HG03460 (cell line): ENCODE measurements around the gene MATCAP1.

Experiments
- ATAC-seq: cut with Tn5 transposase; IDR thresholded peaks from one replicate; pipeline ENCODE4 v1.9.1; 2021; ENCODE audit not compliant: unreplicated experiment

MATCAP1 gene

DNA sequence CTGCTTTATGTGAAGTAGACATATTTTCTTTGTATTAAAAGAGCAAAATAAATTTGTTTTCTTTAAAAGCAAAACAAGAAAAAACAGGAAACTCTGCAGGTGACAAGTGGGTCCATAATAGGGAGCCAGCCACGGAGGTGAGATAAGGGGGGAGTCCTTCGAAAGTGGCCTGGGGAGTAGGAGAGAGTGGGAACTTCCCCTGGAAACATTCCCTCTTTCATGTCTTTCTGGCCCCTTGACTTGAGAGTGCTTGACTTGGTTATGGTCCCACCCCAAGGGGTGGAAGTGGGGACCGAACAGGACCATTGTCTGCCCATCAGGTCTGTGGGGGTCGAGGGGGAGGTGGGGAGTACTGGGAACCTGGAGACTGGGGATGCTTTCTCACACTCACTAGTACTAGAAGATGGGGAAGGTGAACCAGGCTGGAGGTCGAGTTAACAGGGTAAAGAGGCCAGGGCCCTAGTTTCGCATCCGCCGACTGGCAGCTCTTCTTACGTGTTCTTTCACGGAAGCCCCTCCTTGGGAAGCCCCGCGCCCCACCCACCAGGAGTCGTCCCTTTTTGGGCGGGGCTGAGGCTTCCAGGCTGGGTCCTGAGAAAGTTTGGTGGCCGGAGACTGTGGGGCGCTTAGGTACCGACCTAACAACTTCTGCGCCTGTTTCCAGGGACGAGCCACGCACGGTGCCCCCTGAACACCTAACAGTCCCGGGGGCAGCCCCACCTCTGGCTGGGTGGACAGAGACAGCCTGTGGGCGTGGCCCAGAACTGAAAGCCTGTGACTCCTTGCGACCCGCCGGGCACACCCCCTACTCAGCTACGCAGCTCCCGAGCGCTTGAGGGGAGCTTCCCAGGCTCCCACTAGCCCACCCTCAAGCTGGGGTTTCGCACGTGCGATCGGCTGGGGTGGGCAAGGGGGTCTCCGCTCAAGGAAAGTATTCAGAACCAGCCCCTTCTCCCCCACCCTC, 24.8 kb downstream of the MATCAP1 start:
- peak; percentile 40 for ATAC-seq

DNA sequence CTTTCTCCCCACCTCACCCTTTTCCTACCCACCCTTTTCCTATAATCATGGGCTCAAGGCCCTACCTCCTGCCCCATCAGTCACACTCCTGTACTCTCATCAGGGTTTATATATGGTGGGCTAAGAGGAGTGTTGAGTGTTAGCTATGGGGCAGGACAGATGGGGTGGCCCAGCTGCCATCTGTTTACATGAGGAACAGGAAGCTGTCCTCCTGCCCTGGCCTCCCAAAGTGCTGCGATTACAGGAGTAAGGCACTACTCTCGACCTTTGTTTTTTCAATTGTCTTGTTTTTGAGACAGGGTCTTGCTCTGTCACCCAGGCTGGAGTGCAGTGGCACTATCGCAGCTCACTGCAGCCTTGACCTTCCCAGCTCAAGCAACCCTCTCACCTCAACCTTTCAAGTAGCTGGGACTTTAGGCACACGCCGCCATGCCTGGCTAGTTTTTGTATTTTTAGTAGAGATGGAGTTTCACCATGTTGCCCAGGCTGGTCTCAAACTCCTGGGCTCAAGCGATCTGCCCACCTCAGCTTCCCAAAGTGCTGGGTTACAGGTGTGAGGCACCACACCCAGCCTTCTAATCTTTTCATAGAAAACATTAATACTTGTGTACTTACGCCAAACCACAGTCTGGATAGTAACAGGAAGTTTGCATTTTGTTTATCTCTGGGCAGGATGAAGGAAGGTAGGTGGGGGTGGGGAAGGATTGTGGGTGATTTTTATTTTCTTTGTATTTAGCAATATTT, 25.7 kb downstream of the MATCAP1 start:
- no peak for ATAC-seq

DNA sequence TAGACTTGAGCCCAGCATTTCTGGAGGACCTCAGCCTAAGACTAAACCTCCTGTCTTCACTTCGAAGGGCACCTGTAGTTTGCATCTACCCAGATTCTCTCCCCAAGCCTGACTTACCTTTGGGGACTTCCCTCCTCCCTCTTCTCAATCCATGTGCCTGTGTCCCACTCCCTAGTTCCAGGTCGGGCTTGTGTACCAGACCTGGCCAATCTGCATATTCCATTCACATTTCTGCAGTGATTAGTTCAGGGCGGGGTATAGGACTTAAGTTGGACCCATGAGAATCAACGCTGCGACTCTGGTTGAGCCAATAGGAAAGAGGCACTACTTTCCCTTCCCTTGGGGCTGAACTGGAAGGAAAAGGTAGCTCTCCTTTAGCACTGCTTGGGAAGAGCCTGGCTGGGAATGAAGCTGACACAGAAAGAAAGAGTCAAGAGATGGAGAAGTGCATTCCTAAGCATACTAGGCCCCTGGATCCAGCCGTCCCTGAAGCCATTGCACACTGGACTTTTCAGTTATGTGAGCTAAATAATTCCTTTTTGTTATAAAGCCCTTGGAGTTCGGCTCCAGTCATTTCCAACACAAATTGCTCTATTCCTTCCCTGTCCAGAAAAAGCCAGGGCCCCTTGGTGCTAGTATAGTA, 26.5 kb downstream of the MATCAP1 start:
- ATAC-seq = no peak

DNA sequence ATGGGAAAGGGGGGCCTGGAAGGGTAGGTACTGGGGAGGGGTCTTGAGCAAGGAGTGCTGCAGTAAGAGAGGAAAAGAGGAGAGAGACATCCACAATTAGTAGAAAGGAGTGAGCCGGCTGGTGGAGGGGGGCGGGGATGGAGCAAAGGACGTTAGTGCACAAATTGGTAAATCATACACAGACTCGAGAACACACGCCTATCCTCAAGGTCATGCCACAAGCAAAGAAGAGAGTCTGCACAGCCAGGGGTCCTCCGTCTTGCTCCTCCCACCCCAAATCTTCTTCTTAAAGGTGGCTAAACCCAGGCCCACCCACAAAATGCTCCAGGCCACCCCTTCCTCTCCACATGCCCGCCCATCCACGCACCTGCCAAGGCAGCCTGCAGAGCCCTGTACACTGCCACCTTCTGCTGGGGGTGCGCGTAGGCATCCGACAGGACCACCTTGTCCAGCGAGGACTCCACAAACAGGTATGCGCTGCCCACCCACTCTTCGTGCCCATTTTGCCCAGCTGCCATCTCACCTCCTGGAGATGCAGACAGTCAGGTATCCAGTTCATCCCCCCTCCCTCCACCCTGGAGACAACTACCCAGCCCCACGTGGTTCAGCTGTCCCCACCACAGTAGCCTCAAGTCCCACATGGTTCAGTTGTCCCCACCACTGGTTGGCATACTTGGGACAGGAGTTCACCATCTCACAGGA, 27.5 kb downstream of the MATCAP1 start:
- no peak for ATAC-seq

DNA sequence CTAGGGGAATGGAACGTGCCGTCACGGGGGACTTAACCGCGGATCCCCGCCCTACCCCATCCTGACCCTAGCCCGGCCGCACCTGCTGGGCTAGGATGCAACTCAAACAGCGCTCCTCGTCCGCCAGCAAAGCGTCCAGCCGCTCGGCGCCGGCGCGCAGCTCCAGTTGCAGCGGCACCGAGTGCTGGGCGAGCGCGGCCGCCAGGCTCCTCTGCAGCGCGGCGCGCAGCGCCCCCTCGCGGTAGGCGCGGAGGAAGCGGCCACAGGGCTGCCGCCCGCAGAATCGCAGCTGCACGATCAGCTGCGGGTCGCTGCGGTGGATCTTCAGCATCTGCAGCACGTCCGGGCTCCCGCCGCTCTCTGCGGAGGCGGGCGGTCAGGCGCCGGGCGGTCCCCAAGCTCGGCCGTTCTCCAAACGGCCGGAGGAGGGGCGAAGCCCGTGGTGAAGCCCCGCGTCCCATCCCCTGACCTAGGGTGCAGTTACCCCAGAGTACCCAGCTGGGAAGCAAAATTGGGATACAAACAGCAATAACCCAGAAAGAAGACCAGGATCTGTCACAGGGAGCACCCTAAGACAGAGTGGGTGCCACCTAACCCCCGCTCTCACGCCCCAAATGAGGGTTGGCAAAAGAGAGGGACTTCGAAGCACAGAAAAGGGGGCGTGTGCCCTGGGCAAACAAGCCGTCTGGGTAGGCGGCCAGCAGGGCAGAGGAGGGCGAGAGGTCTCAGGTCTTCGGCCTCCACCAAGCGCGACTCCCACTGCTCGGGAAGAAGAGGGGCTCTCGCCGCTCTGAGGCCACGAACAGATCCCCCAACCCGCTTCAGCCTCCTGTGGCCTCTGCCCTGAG, 28.2 kb downstream of the MATCAP1 start:
- no peak for ATAC-seq

DNA sequence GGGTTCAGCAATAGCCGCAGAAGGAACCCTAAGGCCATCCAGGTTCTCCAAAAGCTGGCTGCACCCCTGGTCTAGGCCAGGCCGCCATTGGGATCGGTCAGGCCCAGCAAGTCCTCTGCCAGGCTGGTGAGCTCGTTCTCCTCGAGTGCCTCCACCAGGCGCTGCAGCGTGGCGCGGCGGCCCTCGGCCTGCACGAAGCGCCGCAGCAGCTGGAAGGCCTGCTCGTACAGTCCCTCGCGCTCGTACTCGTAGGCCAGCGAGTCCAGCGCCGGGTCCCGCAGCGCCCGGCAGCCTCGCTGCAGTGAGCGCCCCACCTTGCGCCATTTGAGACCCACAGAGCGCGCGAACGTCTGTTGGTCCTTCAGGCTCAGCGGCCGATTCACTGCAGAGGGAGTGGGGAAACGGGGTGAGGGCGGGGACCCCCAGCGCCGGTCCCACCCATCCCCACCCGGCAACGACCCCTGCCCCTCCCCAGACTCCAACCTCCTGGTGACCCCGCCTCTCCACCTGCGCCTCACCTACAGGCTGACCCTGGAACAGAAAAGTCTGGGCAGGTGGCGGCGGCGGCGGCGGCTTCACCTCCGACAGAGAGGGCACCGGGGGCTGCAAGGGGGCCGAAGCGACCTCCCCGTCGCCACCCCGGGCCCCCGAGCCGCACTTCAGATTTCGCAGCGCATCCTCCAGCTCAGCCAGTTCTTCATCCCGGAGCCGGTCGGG, 29.0 kb downstream of the MATCAP1 start:
- no peak for ATAC-seq

DNA sequence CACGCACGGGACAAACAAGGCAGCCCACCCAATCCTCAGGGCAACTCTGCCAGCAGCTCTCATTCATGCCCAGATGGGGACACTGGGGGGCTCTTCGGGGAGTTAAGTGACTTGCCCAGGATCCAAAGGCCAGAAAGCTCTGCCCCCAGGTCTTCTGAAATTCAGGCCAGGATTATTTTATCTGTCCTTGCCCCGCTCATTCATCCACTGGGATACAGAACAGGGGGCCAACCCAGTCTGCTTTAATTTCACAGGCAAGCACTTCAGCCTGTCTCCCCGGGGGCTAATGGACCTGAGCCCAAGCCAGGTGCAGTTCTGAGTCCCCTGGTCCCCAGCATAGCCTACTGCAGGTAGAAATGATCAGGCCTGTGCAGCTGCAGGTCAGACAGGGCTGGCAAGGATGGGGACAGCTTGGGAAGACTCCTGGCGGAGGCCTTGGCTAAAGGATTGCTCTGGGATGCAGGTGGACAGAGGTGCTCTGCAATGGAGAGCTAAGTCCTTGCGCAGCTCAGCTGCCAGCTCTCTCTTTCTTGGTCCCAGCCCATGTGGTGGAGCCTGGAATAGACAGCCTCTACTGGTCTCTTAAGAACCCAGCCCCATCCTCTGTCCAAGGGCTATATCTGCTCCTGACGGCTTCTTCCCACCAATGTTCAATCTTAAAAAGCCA, 32.2 kb downstream of the MATCAP1 start:
- ATAC-seq = no peak

DNA sequence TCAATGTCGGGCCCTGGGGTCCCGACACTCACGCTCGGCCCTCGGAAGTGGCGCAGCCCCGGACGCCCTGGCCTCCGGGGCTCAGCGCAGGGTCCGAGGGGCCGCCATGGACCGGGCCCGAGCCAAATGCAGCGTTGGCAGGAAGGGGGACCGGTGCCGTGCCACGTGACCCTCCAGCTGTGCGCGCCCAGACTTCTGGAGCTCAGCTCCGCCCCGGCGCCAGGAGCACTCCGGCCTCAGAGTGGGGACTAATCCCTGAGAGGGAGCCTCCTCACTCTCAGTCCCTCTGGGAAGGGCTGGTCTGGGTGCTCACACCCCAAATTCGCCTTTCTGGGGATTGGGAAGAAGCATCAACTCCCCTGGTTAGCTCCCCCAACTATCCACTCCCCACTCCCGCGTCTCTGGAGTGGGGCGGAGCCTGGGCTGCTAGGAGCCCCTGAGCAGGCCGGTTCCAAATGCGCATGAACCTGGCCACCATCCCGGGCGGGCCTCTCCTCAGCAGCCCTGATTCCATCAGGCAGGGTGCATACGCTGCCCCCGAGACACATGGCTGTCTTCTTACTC, 32.8 kb downstream of the MATCAP1 start, which contains the start of gene B3GNT9:
Gene B3GNT9 (minus strand): TSS at position 166 of the 564 bp plus-strand sequence. CDS start 513 bp downstream, outside the sequence.
- ATAC-seq = no peak

DNA sequence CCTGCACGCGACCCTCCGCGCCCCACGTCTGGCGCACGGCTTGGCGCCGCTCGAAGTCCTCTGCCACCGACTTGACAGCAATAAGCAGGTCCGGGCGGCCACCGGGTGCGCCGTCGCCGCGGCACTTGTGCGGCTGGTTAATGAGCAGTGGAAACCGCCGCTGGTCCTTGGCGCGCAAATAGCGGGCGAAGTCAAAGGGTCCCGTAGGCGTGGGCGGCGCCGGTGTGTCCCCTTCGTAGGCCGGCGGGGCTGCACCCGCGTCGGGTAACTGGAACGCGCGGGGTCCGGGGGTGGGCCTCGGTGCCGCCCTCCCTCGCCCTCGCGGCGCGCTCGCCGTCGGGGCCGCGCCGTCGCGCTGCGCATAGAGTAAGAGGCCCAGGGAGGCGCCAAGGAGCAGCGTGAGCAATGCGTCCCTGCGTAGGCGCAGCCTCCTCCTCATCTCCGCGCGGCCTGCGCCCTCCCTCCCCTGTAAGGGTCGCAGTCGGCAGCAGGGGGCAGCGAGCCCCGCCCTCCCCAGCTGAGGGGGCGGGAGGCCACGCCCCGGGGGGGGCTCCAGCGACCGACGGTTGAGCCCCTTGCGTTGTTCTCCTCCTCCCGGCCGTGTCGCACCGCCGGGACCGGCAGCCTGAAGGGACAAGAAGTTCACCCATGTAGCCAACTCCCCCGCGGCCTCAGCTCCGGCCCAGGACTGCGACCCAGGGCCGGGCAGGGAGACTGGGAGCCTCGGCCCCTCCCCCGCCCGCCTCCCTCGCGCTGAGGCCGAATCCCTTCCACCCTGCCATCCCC, 33.5 kb downstream of the MATCAP1 start:
- no peak for ATAC-seq

DNA sequence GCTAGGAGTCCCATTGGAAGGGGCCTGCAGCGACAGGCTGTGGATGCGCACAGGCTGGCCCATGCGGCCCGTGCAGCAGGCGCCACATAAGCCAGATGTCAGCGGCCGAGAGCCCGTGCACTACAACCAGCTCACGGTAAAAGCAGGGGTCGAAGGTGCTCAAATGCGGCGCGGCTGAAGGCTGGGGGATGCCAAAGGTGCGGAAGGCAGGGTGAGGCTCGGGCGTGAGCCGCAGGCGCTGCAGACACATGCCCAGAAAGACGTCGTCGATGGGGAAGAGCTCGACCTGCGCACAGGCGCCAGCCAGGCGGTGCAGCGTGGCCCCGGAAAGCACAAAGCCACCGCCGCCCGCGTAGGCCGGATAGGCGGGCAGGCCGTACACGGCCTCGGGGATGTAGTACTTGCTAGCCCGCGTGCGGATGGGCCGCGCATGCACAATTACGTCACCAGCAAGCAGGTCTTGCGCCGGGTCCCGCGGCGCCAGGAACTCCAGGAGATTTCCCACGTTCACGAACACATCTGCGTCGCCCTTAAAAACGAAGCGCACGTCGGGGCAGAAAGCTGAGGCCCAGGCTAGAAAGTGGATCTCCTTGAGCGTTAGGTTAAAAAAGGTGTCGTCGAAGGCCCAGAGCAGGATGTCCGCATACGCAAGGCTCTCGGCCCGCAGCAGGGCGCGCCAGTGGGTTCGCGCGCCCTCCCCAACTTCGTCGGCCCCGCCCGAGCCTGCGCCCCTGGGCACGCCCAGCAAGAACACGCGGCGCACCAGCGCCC, 34.3 kb downstream of the MATCAP1 start:
- ATAC-seq = no peak

DNA sequence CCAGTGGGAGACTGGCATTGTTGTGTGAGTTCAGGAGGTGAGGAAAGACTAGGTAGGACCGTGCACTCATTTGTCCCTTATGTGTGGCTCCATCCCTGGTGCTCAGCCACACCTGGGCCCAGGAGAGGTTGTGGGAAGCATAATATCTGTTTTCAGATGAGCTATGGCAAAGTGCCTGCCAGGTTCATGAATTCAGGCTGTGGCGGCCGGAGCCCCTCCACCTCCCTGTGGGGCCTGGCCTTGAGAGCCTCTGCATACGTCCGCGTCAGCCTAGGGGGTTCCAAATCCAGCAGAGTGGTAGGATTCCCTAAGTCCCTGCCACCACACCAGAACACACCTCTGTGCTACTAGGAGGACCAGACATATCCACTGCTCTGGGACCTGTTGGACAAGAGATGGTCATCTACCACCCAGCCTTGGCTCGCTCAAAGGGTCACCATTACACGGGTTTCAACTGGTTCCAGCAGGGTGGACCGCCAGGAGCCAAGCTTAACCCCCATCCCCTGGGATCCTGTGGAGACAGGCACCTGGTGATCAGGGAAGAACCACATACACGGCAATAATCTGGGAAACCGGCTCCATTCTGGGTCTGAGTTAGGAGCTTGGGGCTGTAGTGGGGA, 35.0 kb downstream of the MATCAP1 start:
- no peak for ATAC-seq

DNA sequence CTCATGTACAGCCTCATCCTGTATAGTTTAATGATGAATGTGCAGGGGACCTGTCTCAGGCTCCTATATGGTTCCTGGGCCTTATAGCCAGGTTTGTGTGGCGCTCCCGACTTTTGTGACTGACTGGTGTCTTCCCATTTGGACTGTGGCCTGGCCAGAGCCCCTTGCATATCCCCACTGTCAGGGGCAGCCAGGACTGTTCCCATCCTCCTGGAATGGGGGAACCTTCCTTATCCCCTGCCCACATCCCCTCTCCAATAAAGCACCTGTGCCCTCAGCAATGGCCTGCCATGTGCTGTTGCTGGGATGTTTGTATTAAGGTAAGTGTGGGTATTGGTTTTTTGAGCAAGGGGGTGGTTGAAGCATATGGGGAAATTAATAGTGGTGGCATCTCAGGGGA, 35.5 kb downstream of the MATCAP1 start:
- no peak for ATAC-seq

DNA sequence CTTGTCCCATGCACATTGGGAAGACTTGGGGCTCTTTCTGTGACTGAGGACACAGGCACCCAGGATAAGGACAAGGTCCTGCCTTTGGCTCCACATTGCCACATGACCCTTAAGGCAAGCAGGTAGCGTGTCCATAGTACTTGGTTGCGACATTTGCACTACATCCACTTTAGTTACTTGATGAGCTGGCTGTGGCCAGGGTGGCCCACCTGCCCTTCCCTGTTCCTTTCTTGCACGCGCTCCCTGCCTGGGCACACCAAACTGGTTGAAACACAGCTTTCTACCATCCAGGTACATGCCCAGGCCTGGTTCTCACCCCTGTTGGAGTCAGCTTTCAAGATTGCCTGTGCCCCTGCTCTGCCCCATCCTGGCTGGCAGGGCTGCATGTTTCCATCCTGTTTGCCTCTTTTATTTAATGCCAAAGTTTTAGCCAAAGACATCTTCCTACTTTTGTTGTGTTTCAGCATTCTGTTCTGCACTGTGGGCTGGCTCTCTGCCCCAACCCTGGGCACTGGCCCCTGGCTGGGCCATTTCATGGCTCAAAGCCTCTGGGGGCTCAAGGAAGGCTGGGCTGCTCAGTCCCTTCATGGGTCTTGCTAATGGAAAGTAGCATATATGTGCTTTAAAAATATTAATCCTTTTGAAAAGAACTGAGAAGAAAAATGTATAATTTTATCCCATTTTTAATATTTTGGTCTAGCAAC, 36.2 kb downstream of the MATCAP1 start:
- ATAC-seq = no peak

DNA sequence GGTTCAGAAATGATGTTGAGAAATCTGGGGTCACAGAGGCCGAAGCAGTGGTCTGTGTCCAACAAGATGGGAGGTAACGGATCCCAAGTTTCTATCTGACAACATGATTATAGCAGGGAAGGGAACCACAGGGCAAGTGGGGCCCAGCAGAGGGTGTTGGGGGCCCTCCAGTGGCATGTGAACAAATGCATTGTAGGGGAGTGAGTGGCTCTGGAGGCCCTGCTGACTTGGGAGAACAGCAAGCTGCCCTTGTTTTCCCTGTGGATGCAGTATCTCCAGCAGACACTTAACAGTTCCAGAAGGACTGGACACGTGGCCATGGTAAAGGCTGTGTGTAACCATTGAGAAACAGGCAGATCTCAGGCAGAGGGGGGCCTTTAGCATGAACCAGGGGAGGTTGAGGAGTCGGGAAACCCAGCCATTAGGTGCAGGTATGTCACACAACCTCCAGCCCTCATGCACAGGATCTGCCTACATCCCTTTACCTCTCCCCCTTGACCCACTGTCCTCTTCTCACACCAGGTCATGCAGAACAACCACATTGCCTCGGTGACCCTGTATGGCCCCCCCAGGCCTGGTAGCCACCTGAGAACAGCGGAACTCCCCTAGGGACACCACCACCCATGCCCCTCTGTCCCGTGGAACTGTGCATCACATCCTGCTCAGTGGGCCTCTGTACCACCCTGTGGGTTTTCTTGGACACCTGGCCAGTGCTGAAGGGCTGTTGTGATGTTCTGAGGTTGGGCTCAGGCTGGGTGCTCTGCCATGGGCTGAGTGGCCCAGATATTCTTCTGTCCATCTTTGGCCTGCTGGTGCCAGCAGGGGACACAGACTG, 37.0 kb downstream of the MATCAP1 start:
- ATAC-seq = no peak

DNA sequence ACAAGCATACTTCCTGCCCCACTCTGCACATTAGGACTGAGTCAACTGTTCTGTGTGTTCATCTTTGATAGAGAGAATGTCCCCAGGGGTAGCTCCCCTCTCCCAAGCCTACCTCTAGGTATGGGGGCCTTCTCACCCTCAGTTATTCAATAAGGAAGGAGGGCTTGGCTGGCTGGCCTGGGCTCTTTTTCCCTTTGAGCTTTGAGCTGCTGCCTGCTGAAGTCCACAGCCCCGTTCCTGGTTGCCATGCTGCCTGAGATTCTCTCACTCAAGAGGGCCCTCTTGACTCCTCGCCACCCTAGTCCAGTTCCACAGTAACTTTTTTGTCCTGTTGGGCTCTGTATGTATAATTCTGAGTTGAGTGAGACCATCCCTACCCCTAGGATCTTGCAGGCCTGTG, 38.0 kb downstream of the MATCAP1 start:
- no peak for ATAC-seq
